ENCODE results near the gene RPH3AL.

The RPH3AL gene

GRCh38 chr17:296906-297690 is 55.5 kb downstream of the RPH3AL start:
- DNase-seq: no peak

- no peak for DNase-seq
Measured at GRCh38 chr17:296379-296778, 56.2 kb downstream of the RPH3AL start.

DNA sequence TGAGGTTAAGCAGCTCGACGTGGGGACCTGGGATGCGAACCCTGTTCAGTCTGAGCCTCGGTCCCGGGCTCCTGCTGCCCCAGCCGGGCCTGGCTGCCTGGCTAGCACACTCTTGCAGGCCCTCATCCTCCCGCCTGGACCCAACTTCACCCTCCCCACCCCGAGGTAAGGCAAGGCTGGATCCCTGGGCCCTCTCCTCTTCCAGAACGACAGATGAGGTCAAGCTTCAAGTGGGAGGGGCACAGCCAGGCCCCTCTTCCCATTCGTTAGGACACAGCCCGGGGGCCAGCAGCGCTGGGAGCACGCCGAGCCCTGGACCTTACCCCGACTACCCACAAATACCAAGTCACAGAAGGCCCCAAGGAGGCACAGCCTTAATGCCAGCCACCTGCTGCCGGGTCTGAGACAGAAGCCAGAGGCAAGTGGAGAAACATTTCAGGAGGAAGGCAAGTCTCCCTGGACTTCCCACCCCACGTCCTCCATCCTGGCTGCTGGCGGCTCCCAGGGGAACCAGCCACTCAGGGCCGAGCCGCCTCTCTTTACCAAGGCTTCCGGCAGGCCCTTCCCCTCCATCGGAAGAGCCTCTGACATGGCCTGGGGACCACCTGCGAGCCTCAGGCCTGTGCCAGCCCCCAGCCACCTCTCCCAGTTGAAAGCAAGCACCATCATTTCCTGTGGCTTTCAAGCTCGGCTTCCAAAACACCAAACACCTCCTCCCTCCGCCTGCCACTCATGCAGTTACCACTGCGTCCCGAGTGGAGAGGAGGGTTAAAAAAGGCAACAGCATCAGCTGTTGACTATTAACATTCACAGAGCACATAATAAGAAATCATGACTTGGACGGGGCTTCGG is 59.9 kb downstream of the RPH3AL start:
- no peak for DNase-seq

GRCh38 chr17:292016-292415 is 60.6 kb downstream of the RPH3AL start:
- DNase-seq: no peak

GRCh38 chr17:291587-291986 is 61.0 kb downstream of the RPH3AL start:
- DNase-seq: no peak

DNA sequence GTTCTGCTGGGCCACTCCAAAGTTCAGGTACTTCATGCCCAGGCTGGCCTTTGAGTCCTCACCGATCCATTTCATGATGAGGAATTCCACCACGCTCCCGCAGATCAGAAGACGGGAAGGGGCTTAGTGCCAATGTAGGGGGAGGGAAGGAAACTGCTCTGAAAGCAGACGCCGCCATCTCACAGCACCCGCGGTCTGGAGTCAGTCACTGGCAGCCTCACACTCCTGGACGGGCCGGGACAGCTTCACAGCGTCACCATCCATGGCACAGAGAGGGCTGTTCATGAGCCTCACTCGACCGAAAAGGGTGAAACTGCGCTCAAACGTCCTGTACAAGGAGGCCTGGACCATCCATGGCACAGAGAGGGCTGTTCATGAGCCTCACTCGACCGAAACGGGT is 62.0 kb downstream of the RPH3AL start:
- no peak for DNase-seq

DNA sequence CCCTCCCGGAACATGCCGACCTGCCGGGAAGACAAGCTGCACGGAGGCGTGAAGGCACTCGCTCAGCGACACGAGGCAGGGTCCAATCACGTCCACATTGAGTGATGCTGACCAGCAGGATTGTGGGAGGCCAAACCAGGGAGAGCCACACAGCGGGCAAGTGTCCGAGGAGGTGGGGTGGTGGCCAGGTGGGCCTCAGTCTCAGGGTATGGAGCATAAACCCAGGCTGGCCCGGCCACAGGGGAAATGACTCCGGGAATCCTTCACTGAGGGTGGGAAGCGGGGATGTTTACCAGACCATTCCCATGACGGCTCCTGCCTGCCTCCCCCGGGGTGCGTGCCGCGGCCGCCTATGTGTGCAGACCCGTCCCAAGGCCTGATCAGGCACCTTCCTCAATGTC is 62.5 kb downstream of the RPH3AL start:
- no peak for DNase-seq

GRCh38 chr17:289409-289808 is 63.2 kb downstream of the RPH3AL start:
- DNase-seq: no peak

- DNase-seq: no peak
Measured at GRCh38 chr17:288802-289356, 63.7 kb downstream of the RPH3AL start.

DNA sequence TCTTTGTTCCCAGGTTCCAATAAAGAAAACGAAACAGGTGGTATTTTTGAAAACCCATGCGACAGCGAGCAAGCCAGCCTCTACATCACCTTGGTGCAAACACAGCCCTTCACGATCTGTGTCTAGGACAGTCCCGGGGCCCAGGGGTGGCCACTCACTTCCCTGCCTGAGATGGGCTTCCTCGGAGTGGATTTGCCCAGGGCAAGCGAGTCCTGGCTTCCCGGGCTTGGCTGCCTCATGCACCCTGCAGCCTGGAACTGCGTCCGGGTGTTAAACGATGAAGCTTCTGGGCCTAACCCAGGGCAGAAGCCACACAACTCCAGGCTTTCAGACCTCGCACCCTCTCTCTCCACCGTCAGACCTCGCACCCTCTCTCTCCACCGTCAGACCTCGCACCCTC is 66.0 kb downstream of the RPH3AL start:
- DNase-seq: no peak

DNA sequence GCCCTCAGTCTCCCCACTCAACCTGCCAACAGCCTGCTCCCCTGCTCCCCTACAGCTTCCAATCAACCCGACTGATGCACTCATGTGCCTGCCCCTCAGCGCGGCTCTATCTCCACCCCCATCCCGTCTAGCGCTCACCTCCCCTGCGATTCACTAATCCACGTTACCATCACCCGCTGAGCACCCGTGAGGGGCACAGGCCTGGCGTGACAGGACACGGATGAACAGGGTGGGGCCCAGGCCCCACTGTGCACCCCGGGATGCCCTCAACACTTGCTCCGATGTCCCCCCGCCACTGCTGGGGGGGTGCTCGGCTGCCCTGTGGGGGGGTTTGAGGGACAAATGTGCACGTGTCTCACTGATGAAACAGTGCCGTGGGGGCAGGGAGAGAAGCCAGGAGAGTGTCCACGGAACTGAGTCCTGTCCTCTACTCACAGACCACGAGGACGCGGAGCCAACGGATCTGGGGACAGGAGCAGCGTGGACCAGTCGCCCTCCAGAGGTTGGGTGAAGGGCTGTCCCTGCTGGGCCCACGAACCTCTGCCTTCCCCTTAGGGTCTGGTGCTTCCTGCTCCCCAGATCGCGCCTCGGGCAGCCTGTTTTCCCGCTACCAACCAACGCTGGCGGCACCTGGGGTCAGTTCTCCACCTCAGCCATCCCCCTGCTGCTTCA is 66.7 kb downstream of the RPH3AL start:
- no peak for DNase-seq

DNA sequence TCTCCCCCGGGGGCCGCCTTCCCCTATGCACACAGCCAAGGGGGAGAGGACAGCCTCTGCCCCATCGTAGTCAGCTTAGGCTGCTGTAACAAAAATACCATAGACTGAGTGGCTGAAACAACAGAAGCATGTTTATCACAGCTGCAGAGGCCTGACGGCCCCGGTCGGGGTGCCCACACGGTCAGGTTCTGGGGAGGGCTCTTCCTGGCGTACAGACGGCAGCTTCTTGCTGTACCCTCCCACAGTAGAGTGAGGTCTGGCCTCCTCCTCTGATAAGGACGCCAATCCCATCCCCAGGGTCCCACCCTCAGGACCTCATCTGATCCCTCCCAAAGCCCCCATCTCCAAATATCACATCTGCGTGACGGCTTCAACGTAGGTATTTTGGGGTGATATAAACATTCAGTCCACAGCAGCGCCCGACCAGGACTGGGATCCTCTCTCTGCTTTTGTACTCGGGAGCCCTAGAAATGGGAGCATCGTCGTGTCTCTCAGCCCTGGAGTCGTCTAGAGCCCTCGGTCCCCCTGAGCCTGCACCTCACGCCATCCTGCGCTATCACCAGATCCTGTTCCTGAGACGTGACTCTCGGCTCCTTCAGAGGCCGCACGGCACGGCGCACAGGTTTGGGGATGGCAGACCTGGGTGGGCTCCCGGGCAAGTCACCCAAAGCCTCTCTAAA is 67.8 kb downstream of the RPH3AL start:
- DNase-seq: no peak

GRCh38 chr17:283911-284675 is 68.5 kb downstream of the RPH3AL start:
- no peak for DNase-seq

- DNase-seq: no peak
Measured at GRCh38 chr17:282912-283882, 69.4 kb downstream of the RPH3AL start.

DNA sequence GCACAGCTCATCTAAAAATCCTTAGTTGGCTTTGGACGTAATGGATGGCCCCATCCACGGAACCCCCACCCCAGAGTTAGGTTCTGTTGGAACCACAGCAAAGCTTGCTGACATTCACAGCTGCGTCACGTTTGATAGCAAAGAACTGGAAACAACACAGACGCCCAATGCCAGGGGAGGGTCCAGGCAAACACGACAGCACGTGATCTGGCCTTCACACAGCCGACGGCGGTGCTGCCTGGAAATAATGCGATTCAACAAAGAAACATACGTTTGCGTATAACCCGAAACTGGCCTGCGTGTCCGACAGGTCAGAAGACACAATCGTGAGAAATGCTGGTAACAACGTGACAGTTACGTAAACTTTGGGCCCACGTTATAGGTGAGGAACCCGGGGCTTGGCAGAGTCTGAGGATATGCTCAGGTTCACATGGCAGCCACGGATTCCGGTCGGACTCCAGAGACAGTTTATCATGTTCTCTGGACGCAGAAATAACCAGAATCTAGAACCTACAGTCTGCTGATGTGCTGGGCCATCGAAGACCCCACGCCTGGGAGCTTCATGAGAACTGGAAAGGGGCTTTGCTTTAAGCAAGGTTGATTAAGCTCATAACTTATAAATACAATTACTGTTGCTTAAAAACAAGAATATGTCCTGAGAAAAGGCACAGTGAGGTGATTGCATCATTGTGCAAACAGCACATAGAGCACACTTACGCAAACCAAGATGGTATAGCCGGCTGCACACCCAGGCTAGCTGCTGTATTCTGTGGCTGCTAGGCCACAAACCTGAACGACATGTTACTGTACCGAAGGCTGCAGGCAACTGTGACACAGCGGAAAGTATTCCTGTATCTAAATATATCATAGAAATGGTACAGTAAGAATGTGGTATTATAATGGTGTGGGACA is 70.4 kb downstream of the RPH3AL start:
- no peak for DNase-seq

DNA sequence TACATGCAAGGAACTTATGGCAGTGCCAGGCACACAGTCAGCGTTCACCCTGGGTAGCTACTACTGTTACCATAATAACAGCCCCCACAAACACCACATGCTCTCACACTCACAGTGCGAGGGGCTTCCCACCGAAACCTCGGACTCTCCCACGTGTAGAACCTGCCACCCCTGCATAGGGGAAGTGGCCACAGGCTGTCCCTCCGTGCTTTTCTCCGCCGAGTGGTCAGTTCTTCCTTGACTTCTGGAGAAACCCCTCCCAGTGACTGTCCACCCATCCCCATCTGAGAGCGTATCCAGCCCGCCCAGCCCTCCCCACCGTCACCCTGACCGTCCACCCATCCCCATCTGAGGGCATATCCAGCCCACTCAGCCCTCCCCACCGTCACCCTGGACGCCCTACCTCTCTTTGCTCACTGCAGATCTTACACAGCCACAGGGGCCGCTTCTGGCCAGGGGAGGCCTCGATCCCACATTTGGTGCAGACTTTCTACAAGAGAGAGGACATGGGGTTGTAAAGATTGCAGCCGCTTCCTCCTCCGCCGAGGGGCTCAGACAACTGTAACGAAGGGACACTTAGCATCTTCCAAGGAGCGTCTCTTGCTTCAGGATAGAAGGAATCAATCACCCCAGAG is 71.1 kb downstream of the RPH3AL start:
- no peak for DNase-seq

GRCh38 chr17:280901-281300 is 71.7 kb downstream of the RPH3AL start:
- DNase-seq: no peak

DNA sequence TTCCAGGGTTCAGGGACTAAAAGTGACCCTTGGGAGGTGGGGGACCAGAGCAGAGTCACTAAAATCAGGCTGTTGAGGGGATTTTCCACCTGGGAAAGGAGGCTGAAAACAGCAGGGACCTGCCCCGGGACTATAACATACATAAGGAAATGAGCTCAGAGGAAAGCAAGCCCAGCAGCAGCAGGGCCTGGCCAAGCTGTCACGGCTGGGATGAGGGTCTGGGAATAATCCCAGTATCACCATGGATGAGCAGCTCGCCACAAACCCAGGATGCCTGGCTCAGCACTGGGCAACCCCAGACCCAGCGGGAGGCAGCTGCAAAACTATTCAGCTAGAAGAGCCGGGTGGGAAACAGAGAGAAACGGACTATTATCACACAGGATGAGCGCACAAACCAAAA is 72.4 kb downstream of the RPH3AL start:
- DNase-seq: no peak

DNA sequence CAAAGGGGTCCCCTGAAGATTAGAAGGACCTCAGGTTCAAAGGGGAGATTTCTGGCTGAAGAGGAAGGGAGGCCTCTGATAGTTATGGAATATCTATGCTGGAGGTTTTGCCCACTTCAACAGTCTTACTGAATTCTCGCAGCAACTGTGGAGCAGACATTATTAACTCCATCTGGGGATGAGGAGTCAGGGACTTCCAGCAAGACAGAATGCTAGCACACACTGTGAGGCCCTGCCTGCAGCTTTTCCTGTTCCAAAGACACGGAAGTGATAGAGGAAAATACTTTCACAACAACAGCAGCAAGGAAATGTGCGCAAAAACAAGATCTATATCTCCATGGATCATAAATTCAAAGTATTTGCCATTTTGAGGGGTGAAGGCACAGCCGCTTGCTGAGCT is 72.8 kb downstream of the RPH3AL start:
- DNase-seq: no peak

Measured in SW 1271 (cell line).